GM10266 (cell line): ENCODE measurements around the gene ANKHD1.

Experiments
- DNase-seq: peaks from one replicate; pipeline ENCODE4 v3.0.0; 2012; ENCODE audit errors: extremely low spot score
- TF ChIP-seq, protein P1 (sequence below): IDR thresholded peaks from 2 replicates; pipeline ENCODE4 v1.5.1; 2012; ENCODE audit warnings: mild to moderate bottlenecking, low read depth; ENCODE audit not compliant: control insufficient read depth, insufficient read depth; ENCODE audit errors: missing control alignments

Gene ANKHD1

DNA sequence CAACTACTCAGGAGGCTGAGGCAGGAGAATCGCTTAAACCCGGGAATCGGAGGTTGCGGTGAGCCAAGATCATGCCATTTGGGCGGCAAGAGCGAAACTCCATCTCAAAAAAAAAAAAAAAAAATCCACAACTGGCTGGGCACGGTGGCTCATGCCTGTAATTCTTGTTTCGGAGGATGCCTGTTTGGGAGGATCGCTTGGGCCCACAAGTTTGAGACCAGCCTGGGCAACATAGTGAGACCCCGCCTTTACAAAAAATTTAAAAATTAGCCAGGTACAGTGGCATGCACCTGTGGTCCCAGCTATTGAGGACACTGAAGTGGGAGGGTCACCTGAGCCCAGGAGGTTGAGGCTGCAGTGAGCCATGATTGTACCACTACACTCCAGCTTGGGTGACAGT is 144.0 kb downstream of the ANKHD1 start:
- DNase-seq = no peak
- TF ChIP-seq, protein P1, sequence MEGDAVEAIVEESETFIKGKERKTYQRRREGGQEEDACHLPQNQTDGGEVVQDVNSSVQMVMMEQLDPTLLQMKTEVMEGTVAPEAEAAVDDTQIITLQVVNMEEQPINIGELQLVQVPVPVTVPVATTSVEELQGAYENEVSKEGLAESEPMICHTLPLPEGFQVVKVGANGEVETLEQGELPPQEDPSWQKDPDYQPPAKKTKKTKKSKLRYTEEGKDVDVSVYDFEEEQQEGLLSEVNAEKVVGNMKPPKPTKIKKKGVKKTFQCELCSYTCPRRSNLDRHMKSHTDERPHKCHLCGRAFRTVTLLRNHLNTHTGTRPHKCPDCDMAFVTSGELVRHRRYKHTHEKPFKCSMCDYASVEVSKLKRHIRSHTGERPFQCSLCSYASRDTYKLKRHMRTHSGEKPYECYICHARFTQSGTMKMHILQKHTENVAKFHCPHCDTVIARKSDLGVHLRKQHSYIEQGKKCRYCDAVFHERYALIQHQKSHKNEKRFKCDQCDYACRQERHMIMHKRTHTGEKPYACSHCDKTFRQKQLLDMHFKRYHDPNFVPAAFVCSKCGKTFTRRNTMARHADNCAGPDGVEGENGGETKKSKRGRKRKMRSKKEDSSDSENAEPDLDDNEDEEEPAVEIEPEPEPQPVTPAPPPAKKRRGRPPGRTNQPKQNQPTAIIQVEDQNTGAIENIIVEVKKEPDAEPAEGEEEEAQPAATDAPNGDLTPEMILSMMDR = no peak

DNA sequence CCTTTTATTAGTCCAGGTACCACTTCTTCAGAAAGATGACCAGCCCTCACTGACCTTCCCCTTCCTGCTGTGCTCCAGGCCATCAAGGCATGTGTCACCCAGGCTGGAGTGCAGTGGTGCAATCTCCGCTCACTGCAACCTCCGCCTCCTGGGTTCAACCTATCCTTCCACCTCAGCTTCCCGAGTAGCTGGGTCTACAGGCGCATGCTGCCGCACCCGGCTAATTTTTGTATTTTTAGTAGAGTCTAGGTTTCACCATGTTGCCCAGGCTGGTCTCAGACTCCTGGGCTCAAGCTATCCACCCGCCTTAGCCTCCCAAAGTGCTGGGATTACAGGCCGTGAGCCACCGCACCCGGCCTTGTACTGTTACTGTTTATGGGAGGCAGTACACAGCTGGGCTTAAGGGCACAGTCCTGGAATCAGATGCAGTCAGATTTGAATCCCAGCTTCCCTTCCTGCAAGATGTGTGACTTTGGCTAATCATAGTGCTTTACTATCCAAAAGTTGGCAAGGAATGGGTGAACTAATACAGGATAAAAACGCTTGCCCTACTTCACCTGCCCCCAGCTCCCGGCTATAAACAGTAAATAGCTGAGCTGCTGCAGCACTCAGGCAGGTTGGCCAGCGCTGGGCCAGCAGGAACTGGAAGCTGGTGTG is 145.3 kb downstream of the ANKHD1 start:
- TF ChIP-seq, protein P1 = no peak
- DNase-seq = no peak

DNA sequence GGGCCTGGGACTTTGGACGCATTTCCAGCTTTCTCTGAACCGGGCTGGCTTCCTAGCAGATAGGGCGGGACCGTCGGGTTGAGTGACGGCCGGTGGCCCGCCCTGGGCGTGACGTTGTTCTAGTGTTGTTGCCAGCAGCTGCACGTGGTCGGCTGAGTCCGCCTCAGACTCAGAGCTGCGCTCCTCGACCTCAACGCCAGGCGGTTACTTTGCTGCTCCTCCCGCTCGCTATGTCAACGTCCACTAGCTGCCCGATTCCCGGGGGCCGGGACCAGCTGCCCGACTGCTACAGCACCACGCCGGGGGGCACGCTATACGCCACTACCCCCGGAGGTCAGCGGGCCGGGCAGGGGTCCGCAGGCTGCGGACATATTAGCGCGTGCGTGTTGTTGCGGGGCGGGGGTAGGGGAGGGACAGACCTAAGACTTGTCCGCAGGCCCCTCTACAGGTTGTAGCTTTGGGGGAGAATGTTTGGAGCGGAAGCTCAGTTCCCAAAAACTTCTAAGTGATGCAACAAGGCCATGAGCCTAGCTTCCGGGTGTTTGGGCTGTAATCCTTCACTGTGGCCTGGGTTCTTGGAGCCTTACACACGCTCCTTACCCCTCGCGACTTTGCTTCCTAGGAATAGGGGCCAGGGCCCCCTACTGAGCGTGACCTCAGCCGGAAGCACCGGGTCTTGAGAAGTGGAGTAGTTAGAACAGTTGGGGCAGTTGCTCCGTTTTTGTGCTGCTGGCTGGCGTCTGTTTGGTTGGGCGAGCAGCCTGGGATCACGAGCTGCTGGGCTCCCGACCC is 146.1 kb downstream of the ANKHD1 start, which contains the start of gene EIF4EBP3:
TSS of gene EIF4EBP3 (plus strand) at position 155 of the 792 bp plus-strand sequence. CDS start at position 231, 76 bp downstream.
- TF ChIP-seq, protein P1 = peak; percentile 28
- peak; percentile 82 for DNase-seq

DNA sequence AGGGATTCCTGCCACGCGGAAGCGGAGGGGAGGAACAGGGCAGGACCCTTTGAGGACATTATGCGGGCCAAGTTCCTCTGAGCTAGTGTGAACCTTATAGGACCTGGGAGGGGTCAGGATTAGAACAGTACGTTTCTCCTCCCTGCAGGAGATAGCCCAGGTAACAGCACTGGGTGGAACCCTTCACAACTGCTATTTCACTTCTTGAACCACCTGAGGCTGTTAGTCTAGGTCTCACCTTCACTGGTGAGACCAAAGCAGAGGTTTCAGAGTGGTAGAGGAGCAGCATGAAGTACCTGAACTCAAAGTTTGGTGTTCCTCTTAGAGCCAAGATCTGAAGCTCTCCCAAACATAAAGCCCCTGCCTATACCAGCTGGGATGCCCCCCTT is 146.7 kb downstream of the ANKHD1 start:
- DNase-seq = no peak

DNA sequence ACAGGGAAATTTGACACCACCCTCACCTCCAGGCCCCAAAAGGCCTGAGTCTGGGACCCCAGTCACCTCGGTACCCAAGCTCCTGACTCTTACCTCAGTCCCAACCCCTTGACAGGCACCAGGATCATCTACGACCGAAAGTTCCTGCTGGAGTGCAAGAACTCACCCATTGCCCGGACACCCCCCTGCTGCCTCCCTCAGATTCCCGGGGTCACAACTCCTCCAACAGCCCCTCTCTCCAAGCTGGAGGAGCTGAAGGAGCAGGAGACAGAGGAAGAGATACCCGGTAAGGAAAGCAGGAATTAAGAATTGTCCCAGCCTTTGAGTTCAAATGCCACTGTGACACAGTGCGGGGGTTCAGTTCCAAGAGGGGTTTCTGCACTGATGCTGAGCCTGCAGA is 147.2 kb downstream of the ANKHD1 start:
- TF ChIP-seq, protein P1 = no peak
- DNase-seq = no peak

More for the DNA sequence above, 146.7 kb downstream of the ANKHD1 start:
- TF ChIP-seq, protein P1 = no peak

DNA sequence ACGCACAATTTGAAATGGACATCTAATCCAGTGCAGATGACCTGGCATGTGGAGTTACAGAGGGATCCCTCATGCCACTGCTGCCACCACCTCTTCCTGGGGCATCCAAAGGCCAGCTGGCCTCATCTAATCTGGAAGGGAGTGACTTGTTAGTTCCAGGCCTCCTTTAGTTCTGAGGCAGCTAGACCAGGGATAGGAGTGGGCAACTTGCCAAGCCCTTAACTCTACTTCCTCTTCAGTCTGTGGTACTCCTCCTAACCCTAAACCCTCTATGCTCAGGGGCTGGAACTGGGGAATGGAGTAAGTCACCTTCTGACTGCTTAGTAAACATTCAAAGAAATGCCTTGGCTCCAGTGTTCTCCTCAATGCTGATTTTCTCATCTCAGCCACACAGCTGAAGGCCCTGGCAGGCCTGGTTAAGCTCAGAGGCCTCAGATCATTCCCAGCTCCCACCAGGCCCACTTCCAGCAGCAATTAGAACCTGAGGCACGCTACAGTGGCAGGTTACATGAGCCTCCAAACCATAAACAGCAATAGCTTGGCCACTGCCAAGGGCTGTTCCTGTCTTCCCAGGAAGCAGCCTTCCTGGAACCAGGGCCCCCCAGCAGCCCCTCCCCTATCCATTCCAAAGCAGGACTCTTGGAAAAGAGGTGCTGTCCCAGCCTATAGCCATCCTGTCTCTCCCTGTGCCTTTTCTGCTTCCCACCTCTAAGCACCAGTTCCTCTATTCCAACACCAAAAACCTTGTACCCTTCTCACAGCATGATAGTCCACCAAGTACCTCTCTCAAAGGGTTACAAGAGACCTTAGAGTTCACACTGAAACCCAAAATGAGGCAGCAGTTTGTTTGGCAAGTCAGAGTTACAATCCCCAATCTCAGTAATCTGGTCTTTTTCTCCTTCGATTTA is 147.9 kb downstream of the ANKHD1 start:
- TF ChIP-seq, protein P1 = no peak
- no peak for DNase-seq
